CD4-positive, alpha-beta T cell (primary cell): ENCODE results near the gene SSC4D. TPM values are rescaled to one million over a fixed set of nuclear protein-coding genes. Genes with fewer than 3 reads are reported as not detected.

Experiments
- ATAC-seq: fragments of 200-7000 bp; cut with Tn5 transposase; one replicate; pipeline ENCODE4 v1.10.0; 2022; ENCODE audit warnings: mild to moderate bottlenecking; ENCODE audit not compliant: poor library complexity
- CTCF ChIA-PET: fragments of 350-600 bp; sonication (Branson Sonifier 250); formaldehyde crosslinking; loops from one replicate; lab custom pipeline; 2021; ENCODE audit warnings: antibody characterized with exemption, inconsistent platforms; lab: Charles Lee
- POLR2A ChIA-PET: fragments of 350-600 bp; sonication (Branson Sonifier 250); formaldehyde crosslinking; loops from one replicate; lab custom pipeline; 2021; ENCODE audit warnings: antibody characterized with exemption, inconsistent platforms; lab: Charles Lee
- DNase-seq, 14 experiments: peaks; one replicate each; pipeline ENCODE4 v3.0.0-alpha.2; 2013 to 2020; ENCODE audit warnings: mixed read lengths in 2 of 14
- H3K27ac ChIP-seq, 2 donors: one replicate each; pipeline versions ENCODE4 v1.5.1 to v1.7.0; 2013; ENCODE audit warnings: low read length in 2 of 2, low read depth in 1 of 2, mild to moderate bottlenecking in 1 of 2
- H3K27me3 ChIP-seq, 2 experiments: 1 replicate in 1 of 2; 2 replicates in 1 of 2; pipeline versions ENCODE4 v1.6.1 to v1.7.0; 2013; ENCODE audit warnings: low read length in 2 of 2, control low read depth in 1 of 2, mild to moderate bottlenecking in 1 of 2, moderate library complexity in 1 of 2; ENCODE audit not compliant: insufficient read depth in 2 of 2, control insufficient read depth in 1 of 2
- H3K36me3 ChIP-seq: one replicate; pipeline ENCODE4 v1.6.1; 2013; ENCODE audit warnings: low read length, control low read depth; ENCODE audit not compliant: insufficient read depth
- H3K4me1 ChIP-seq: one replicate; pipeline ENCODE4 v1.6.1; 2013; ENCODE audit warnings: low read length, control low read depth; ENCODE audit not compliant: insufficient read depth
- H3K4me3 ChIP-seq: one replicate; pipeline ENCODE4 v1.5.1; 2013; ENCODE audit warnings: mild to moderate bottlenecking, low read length, moderate library complexity
- H3K9me3 ChIP-seq, 2 experiments: 1 replicate in 1 of 2; 2 replicates in 1 of 2; pipeline versions ENCODE4 v1.6.1 to v1.7.0; 2013; ENCODE audit warnings: low read length in 2 of 2, mild to moderate bottlenecking in 2 of 2, control low read depth in 1 of 2, moderate library complexity in 1 of 2; ENCODE audit not compliant: control insufficient read depth in 1 of 2, insufficient read depth in 1 of 2
- H3K27ac Mint-ChIP-seq: one replicate; pipeline ENCODE4 v1.8.0; 2020; ENCODE audit warnings: mixed read lengths
- H3K27me3 Mint-ChIP-seq: one replicate; pipeline ENCODE4 v1.8.0; 2021; ENCODE audit warnings: mixed read lengths
- H3K36me3 Mint-ChIP-seq: one replicate; pipeline ENCODE4 v1.8.0; 2021; ENCODE audit warnings: low read depth, mixed read lengths
- H3K4me1 Mint-ChIP-seq: one replicate; pipeline ENCODE4 v1.8.0; 2021; ENCODE audit warnings: low read depth, mixed read lengths
- H3K4me3 Mint-ChIP-seq: one replicate; pipeline ENCODE4 v1.8.0; 2020; ENCODE audit warnings: mild to moderate bottlenecking, mixed read lengths
- H3K9me3 Mint-ChIP-seq: one replicate; pipeline ENCODE4 v1.8.0; 2020; ENCODE audit warnings: mixed read lengths
- CTCF ChIP-seq: fragments of 200-600 bp; IDR thresholded peaks from one replicate; pipeline ENCODE4 v1.8.0; 2022; ENCODE audit warnings: antibody characterized with exemption, mild to moderate bottlenecking
- intact Hi-C, 2 experiments: fragments of 100-400 bp; cut with DNase I in 1 of 2; cut with micrococcal nuclease in 1 of 2; formaldehyde crosslinking; loops; one replicate each; pipeline versions ENCODE4 v1.15.1 to v1.9.0; 2023 to 2025; cut with DNase I, micrococcal nuclease
- total RNA-seq, 174 experiments: library from RNA in 2 of 174; stranded (reverse) in 2 of 174; gene quantifications; one replicate each; pipeline ENCODE4 v1.2.3 and lab custom pipeline; 2021 to 2026

Gene SSC4D
- total RNA-seq, 2 experiments from 2014 or later = not detected

- intact Hi-C loops = no loop called here
- H3K9me3 Mint-ChIP-seq = no peaks in the 10 kb centered on the region
- ChIA-PET CTCF (no interaction called here), POLR2A (no interaction called here)
- H3K27me3 ChIP-seq = peaks cover 0 to 2% of the 10 kb centered on the region in 2 experiments
- no peaks in the 10 kb centered on the region for H3K36me3 Mint-ChIP-seq
- no peaks in the 10 kb centered on the region for H3K4me1 ChIP-seq
- no peaks in the 10 kb centered on the region for H3K4me1 Mint-ChIP-seq
- ATAC-seq (no peak), DNase-seq (no peak)
- TF ChIP-seq CTCF = no peak
- H3K27me3 Mint-ChIP-seq = peaks cover 8% of the 10 kb centered on the region
- H3K9me3 ChIP-seq = no peaks in the 10 kb centered on the region
- H3K27ac Mint-ChIP-seq = no peak overlapping the region
- H3K36me3 ChIP-seq = no peaks in the 10 kb centered on the region
- no peak overlapping the region for H3K27ac ChIP-seq
- no peak overlapping the region for H3K4me3 ChIP-seq
- H3K4me3 Mint-ChIP-seq = no peak overlapping the region
Measured at GRCh38 chr7:76372984-76373833, 36.3 kb downstream of the SSC4D start.

- H3K4me1 Mint-ChIP-seq = no peaks in the 10 kb centered on the region
- Histone ChIP-seq H3K9me3 (no peaks in the 10 kb centered on the region), H3K4me1 (no peaks in the 10 kb centered on the region), H3K27me3 (peaks cover 0 to 2% of the 10 kb centered on the region in 2 experiments), H3K36me3 (no peaks in the 10 kb centered on the region), H3K27ac (no peak overlapping the region), H3K4me3 (no peak overlapping the region)
- POLR2A ChIA-PET = no interaction called here
- ATAC-seq (no peak), DNase-seq (no peak)
- intact Hi-C loops = no loop called here
- no peaks in the 10 kb centered on the region for H3K36me3 Mint-ChIP-seq
- H3K27me3 Mint-ChIP-seq = peaks cover 8% of the 10 kb centered on the region
- no peaks in the 10 kb centered on the region for H3K9me3 Mint-ChIP-seq
- CTCF ChIA-PET = no interaction called here
- H3K4me3 Mint-ChIP-seq = no peak overlapping the region
- no peak for TF ChIP-seq CTCF
- H3K27ac Mint-ChIP-seq = no peak overlapping the region
Measured at GRCh38 chr7:76371396-76371795, 38.1 kb downstream of the SSC4D start.

- no peak for DNase-seq
- Histone ChIP-seq H3K27ac (no peak overlapping the region), H3K4me1 (peaks cover 10% of the 10 kb centered on the region), H3K9me3 (no peaks in the 10 kb centered on the region), H3K36me3 (no peaks in the 10 kb centered on the region), H3K4me3 (no peak overlapping the region), H3K27me3 (peaks cover 0 to 2% of the 10 kb centered on the region in 2 experiments)
- Mint-ChIP-seq H3K9me3 (no peaks in the 10 kb centered on the region), H3K27me3 (peaks cover 8% of the 10 kb centered on the region), H3K4me3 (no peak overlapping the region), H3K27ac (no peak overlapping the region), H3K4me1 (peaks cover 8% of the 10 kb centered on the region), H3K36me3 (no peaks in the 10 kb centered on the region)
- no peak for ATAC-seq
- CTCF ChIA-PET = interaction anchor here (0.6 kb wide), 1 partner anchor 21 kb away, joined by 3 read pairs; no protein-coding TSS in a partner anchor
- POLR2A ChIA-PET = no interaction called here
- intact Hi-C loops = no loop called here
- TF ChIP-seq CTCF = no peak
Measured at GRCh38 chr7:76369018-76369417, 40.5 kb downstream of the SSC4D start.
